Fibroblast of lung (primary cell): ENCODE data around the gene CD40LG. TPM values are rescaled to one million over a fixed set of nuclear protein-coding genes. Genes with fewer than 3 reads are reported as not detected.

Source experiments
- DNase-seq, 2 donors: peaks; one replicate each; pipeline versions ENCODE4 v3.0.0 to v3.0.0-alpha.2; 2010; ENCODE audit warnings: low read depth in 2 of 2
- H2AFZ ChIP-seq: 2 replicates; pipeline ENCODE4 v1.5.1; 2012; ENCODE audit warnings: low read length, control low read depth, inconsistent platforms
- H3K27ac ChIP-seq: 2 replicates; pipeline ENCODE4 v1.5.1; 2011; ENCODE audit warnings: low read length, control low read depth; ENCODE audit not compliant: insufficient read depth
- H3K27me3 ChIP-seq: 2 replicates; pipeline ENCODE4 v1.5.1; 2011; ENCODE audit warnings: mild to moderate bottlenecking, low read length; ENCODE audit not compliant: control insufficient read depth, insufficient read depth
- H3K36me3 ChIP-seq: 2 replicates; pipeline ENCODE4 v1.5.1; 2011; ENCODE audit warnings: low read length; ENCODE audit not compliant: control insufficient read depth, insufficient read depth
- H3K4me1 ChIP-seq: 2 replicates; pipeline ENCODE4 v1.5.1; 2011; ENCODE audit warnings: low read length; ENCODE audit not compliant: control insufficient read depth, insufficient read depth; ENCODE audit errors: extremely low read depth
- H3K4me2 ChIP-seq: 2 replicates; pipeline ENCODE4 v1.5.1; 2011; ENCODE audit warnings: low read length, control low read depth; ENCODE audit not compliant: insufficient read depth; ENCODE audit errors: extremely low read depth
- H3K4me3 ChIP-seq, 4 experiments: fragments of 200-600 bp in 1 of 4; sonication (generic) in 1 of 4; replicated peaks in 1 of 4; 2 replicates each; pipeline ENCODE4 v1.5.1; 2011 to 2016; ENCODE audit warnings: low read length in 4 of 4, low read depth in 3 of 4, mild to moderate bottlenecking in 3 of 4, control low read depth in 2 of 4, inconsistent platforms in 1 of 4, mixed read lengths in 1 of 4; ENCODE audit not compliant: insufficient read depth in 1 of 4; ENCODE audit errors: control extremely low read depth in 1 of 4
- H3K79me2 ChIP-seq: 2 replicates; pipeline ENCODE4 v1.5.1; 2012; ENCODE audit warnings: mild to moderate bottlenecking, low read length, inconsistent platforms; ENCODE audit not compliant: control insufficient read depth, insufficient read depth
- H3K9ac ChIP-seq: 2 replicates; pipeline ENCODE4 v1.5.1; 2011; ENCODE audit warnings: mild to moderate bottlenecking, low read length, control low read depth; ENCODE audit not compliant: insufficient read depth
- H3K9me3 ChIP-seq: 2 replicates; pipeline ENCODE4 v1.5.1; 2012; ENCODE audit warnings: low read depth, low read length; ENCODE audit not compliant: control insufficient read depth, insufficient read depth
- H4K20me1 ChIP-seq: 2 replicates; pipeline ENCODE4 v1.5.1; 2011; ENCODE audit warnings: low read length; ENCODE audit not compliant: control insufficient read depth, insufficient read depth; ENCODE audit errors: extremely low read depth
- EZH2 ChIP-seq: IDR thresholded peaks from 2 replicates; pipeline ENCODE4 v1.5.1; 2012; ENCODE audit warnings: low read length, control low read depth, mild to moderate bottlenecking; ENCODE audit errors: missing control alignments
- polyA plus RNA-seq, 2 donors: library from polyadenylated mRNA; depleted of rRNA in 1 of 2; stranded (reverse) in 1 of 2; unstranded in 1 of 2; fragments of >200 nt; gene quantifications; 2 replicates each; pipeline ENCODE4 v1.2.1, GENCODE V29; 2011 to 2012; ENCODE audit warnings: missing spikeins in 1 of 2
- total RNA-seq: library from RNA; depleted of rRNA; stranded (reverse); fragments of >200 nt; gene quantifications from 2 replicates; pipeline ENCODE4 v1.2.1, GENCODE V29; 2014
- TF ChIP-seq, protein P1 (sequence below), 2 donors: IDR thresholded peaks in 1 of 2; conservative IDR thresholded peaks in 1 of 2; 1 replicate in 1 of 2; 2 replicates in 1 of 2; pipeline ENCODE4 v1.5.1; 2011 to 2012; ENCODE audit warnings: low read length in 2 of 2, control low read depth in 1 of 2, inconsistent platforms in 1 of 2, low read depth in 1 of 2, mild to moderate bottlenecking in 1 of 2

Gene CD40LG
- total and polyA plus RNA-seq, 2 donors (not counting 1 experiment from before 2014, with no cell fraction given) = not detected

DNA sequence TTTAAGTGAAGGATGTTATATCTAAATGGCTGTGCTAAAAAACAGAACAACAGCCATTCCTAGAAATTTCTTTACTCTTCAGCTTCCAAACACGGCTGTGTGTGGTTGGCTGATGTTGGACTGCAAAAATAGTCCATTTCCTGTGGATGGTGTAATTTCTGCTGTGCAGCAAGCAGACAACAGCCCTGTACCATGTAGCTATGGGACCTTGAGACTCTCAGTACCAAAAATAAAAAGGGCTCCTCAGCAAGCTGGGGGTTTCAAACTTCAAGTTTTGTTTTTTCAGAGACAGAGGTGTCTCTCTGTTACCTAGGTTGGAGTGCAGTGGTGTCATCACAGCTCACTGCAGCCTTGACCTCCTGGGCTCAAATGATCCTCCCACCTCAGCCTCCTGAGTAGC lies 18.1 kb downstream of the CD40LG start:
- TF ChIP-seq, protein P1, sequence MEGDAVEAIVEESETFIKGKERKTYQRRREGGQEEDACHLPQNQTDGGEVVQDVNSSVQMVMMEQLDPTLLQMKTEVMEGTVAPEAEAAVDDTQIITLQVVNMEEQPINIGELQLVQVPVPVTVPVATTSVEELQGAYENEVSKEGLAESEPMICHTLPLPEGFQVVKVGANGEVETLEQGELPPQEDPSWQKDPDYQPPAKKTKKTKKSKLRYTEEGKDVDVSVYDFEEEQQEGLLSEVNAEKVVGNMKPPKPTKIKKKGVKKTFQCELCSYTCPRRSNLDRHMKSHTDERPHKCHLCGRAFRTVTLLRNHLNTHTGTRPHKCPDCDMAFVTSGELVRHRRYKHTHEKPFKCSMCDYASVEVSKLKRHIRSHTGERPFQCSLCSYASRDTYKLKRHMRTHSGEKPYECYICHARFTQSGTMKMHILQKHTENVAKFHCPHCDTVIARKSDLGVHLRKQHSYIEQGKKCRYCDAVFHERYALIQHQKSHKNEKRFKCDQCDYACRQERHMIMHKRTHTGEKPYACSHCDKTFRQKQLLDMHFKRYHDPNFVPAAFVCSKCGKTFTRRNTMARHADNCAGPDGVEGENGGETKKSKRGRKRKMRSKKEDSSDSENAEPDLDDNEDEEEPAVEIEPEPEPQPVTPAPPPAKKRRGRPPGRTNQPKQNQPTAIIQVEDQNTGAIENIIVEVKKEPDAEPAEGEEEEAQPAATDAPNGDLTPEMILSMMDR (conservative IDR thresholded peaks at IDR 0.05 in 1 of 2, IDR thresholded peaks at IDR 0.05 in 1 of 2; ENCODE audit: low read depth in 1 of 2, low read length in 2 of 2) = no peak
- no peak for TF ChIP-seq EZH2
- H3K9ac ChIP-seq = no peak overlapping the region
- no peaks in the 10 kb centered on the region for H3K79me2 ChIP-seq
- no peak overlapping the region for H3K4me3 ChIP-seq
- H3K4me1 ChIP-seq = no peaks in the 10 kb centered on the region
- H3K4me2 ChIP-seq = no peak overlapping the region
- H3K27ac ChIP-seq = no peak overlapping the region
- no peaks in the 10 kb centered on the region for H3K36me3 ChIP-seq
- no peak for DNase-seq
- H3K27me3 ChIP-seq = no peaks in the 10 kb centered on the region
- no peaks in the 10 kb centered on the region for H3K9me3 ChIP-seq
- no peak overlapping the region for H2AFZ ChIP-seq
- no peaks in the 10 kb centered on the region for H4K20me1 ChIP-seq

- Histone ChIP-seq H3K4me1 (no peaks in the 10 kb centered on the region), H3K9ac (no peak overlapping the region), H3K36me3 (no peaks in the 10 kb centered on the region), H3K27me3 (no peaks in the 10 kb centered on the region), H3K27ac (no peak overlapping the region), H3K4me3 (no peak overlapping the region), H3K79me2 (no peaks in the 10 kb centered on the region), H3K9me3 (no peaks in the 10 kb centered on the region), H4K20me1 (no peaks in the 10 kb centered on the region), H3K4me2 (no peak overlapping the region), H2AFZ (no peak overlapping the region)
- TF ChIP-seq EZH2 = no peak
- TF ChIP-seq, protein P1 (conservative IDR thresholded peaks at IDR 0.05 in 1 of 2, IDR thresholded peaks at IDR 0.05 in 1 of 2; ENCODE audit: low read depth in 1 of 2, low read length in 2 of 2) = no peak
- DNase-seq = no peak
Observed at GRCh38 chrX:136667446-136668168, 19.6 kb downstream of the CD40LG start.

DNA sequence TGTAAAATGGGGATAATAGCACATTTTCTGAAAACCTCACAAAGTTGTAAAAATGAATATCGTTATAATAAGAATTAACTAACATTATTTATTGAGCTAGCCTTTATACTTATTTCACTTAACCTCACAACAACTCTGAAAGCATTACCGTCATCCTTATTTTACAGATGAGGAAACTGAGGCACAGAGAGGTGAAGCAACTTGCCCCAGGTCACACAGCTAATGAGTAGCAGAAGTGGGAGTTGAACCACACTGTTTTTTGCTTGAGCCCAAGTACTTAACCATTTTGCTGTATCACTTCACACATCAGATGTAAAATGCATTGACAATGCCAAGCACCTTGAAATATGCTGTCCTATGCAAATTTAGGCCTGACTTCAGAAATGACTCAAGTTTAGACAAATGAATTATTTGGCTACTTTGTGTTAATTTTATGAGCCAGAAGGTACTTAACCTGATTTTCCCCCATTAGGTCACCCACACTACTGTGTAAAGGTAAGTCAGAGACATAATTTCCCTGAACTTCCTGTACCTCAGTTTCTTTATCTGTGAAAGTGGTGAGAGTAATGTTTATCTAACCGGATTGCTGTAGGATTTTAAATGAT lies 23.1 kb downstream of the CD40LG start:
- no peak overlapping the region for H3K4me2 ChIP-seq
- no peaks in the 10 kb centered on the region for H3K4me1 ChIP-seq
- H3K27me3 ChIP-seq = no peaks in the 10 kb centered on the region
- H3K4me3 ChIP-seq = no peak overlapping the region
- no peaks in the 10 kb centered on the region for H3K9me3 ChIP-seq
- no peak overlapping the region for H3K27ac ChIP-seq
- H3K36me3 ChIP-seq = no peaks in the 10 kb centered on the region
- TF ChIP-seq, protein P1 (conservative IDR thresholded peaks at IDR 0.05 in 1 of 2, IDR thresholded peaks at IDR 0.05 in 1 of 2; ENCODE audit: low read depth in 1 of 2, low read length in 2 of 2) = no peak
- TF ChIP-seq EZH2 = no peak
- no peaks in the 10 kb centered on the region for H3K79me2 ChIP-seq
- H4K20me1 ChIP-seq = no peaks in the 10 kb centered on the region
- H2AFZ ChIP-seq = no peak overlapping the region
- DNase-seq = no peak
- no peak overlapping the region for H3K9ac ChIP-seq
